NCI-H1105 (cell line): Measurements from ENCODE around the gene TSPOAP1.

Experiments
- DNase-seq: peaks from one replicate; lab custom pipeline; 2025; lab: John Stamatoyannopoulos, UW

TSPOAP1 gene

GRCh38 chr17:58327363-58328194, 1.0 kb downstream of the TSPOAP1 start:
- no peak for DNase-seq

GRCh38 chr17:58326609-58327362, 1.8 kb downstream of the TSPOAP1 start:
- DNase-seq: no peak

GRCh38 chr17:58325976-58326468, 2.6 kb downstream of the TSPOAP1 start:
- DNase-seq: no peak

GRCh38 chr17:58325289-58325726, 3.3 kb downstream of the TSPOAP1 start:
- peak; percentile 47 for DNase-seq

GRCh38 chr17:58324409-58325288, 3.9 kb downstream of the TSPOAP1 start:
- peak; percentile 64 for DNase-seq

- no peak for DNase-seq
Observed at GRCh38 chr17:58324056-58324408, 4.6 kb downstream of the TSPOAP1 start.

- no peak for DNase-seq
Observed at GRCh38 chr17:58323366-58324055, 5.1 kb downstream of the TSPOAP1 start.

GRCh38 chr17:58322581-58323185, 5.9 kb downstream of the TSPOAP1 start:
- DNase-seq: no peak

GRCh38 chr17:58321571-58322525, 6.7 kb downstream of the TSPOAP1 start:
- DNase-seq: no peak

- no peak for DNase-seq
Observed at GRCh38 chr17:58320570-58321323, 7.8 kb downstream of the TSPOAP1 start.

- DNase-seq: no peak
Observed at GRCh38 chr17:58320163-58320558, 8.4 kb downstream of the TSPOAP1 start.

- no peak for DNase-seq
Observed at GRCh38 chr17:58319173-58320162, 9.1 kb downstream of the TSPOAP1 start.

- DNase-seq: no peak
Observed at GRCh38 chr17:58318627-58319172, 9.9 kb downstream of the TSPOAP1 start.

GRCh38 chr17:58318065-58318481, 10.5 kb downstream of the TSPOAP1 start:
- no peak for DNase-seq

GRCh38 chr17:58317421-58318064, 11.1 kb downstream of the TSPOAP1 start:
- DNase-seq: no peak

- DNase-seq: no peak
Observed at GRCh38 chr17:58316260-58316960, 12.2 kb downstream of the TSPOAP1 start.
